GM21576 (cell line): ENCODE data around the gene KCNC1.

Source experiments
- ATAC-seq: cut with Tn5 transposase; IDR thresholded peaks from one replicate; pipeline ENCODE4 v1.9.1; 2021; ENCODE audit warnings: mild to moderate bottlenecking, moderate library complexity; ENCODE audit not compliant: unreplicated experiment

KCNC1 gene

GRCh38 chr11:17734418-17734911, at the start of gene KCNC1:
TSS of gene KCNC1 (plus strand) at chr11:17734781. CDS start at chr11:17736003, 1,222 bp downstream.
- ATAC-seq = no peak

- ATAC-seq = no peak
These were observed 48.2 kb upstream of the KCNC1 start for GRCh38 chr11:17686231-17686980.

- ATAC-seq = no peak
These were observed 46.5 kb upstream of the KCNC1 start for GRCh38 chr11:17687946-17688670.

- ATAC-seq = no peak
These were observed 43.0 kb upstream of the KCNC1 start for GRCh38 chr11:17691550-17691949.

GRCh38 chr11:17691976-17692375, 42.6 kb upstream of the KCNC1 start:
- ATAC-seq = no peak

DNA sequence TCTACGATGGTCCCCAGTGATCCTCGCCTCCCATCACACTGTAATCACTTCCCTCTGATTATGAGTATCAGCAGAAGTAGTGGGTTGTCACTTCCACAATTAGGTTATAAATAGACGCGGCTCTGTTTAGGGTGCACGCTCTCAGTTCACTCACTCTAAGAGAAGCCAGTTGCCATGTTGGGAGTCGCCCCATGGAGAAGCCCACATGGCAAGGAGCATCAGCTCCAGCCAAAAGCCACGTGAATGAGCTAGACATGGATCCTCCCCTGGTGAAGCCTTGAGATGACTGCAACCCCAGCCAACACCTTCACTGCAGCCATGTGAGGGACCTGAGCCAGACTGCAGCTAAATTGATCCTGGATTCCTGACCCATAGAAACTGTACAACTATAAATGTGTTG, 41.6 kb upstream of the KCNC1 start:
- ATAC-seq = no peak

DNA sequence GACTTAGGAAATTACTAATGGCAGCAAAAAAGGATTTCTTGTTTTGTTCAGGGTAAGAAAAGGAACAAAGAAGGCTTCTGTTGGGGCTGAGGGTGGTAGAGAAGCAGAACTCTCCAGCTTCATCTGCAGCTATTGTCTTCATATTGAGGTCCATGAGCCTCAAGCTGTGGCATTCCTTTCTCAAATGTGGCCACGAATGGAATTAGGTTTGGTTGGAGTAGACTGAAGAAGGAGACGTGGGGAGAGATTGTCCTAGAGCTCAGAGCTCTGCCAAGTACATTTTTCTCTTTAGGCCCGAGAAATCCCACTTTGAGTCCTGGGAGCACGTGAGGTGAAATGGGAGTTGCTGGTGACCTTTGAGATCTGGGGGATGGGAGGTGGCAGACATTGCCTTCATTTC, 41.0 kb upstream of the KCNC1 start:
- ATAC-seq = no peak

DNA sequence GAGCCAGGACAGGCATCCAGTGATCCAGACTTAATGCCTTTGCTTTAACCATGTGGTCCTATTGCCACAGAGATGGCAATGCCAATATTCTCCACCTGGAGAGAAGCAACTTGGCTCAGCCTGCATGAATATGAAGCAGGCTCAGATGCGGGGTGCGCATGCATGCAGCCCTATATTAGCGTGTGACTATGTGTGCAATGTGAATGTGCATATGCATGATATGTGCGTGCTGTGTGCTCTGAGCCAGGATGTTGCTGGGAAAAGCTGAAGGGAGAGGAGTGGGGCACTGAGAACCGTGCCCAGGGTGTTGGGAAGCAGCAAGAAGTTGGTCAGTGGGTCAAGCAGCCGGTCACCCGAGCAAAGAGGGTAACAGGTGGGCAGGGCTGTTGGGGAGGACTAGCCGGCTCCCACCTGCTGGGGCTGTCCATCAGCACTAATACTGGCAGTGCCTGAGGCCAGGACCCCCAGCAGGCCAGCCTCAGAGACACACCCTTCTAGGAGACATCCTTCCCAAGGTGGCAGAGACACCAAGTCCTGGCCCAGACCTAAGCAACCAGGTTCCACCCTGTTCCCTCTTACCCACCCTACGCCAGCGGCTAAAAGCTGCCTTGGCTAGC, 40.0 kb upstream of the KCNC1 start:
- no peak for ATAC-seq

DNA sequence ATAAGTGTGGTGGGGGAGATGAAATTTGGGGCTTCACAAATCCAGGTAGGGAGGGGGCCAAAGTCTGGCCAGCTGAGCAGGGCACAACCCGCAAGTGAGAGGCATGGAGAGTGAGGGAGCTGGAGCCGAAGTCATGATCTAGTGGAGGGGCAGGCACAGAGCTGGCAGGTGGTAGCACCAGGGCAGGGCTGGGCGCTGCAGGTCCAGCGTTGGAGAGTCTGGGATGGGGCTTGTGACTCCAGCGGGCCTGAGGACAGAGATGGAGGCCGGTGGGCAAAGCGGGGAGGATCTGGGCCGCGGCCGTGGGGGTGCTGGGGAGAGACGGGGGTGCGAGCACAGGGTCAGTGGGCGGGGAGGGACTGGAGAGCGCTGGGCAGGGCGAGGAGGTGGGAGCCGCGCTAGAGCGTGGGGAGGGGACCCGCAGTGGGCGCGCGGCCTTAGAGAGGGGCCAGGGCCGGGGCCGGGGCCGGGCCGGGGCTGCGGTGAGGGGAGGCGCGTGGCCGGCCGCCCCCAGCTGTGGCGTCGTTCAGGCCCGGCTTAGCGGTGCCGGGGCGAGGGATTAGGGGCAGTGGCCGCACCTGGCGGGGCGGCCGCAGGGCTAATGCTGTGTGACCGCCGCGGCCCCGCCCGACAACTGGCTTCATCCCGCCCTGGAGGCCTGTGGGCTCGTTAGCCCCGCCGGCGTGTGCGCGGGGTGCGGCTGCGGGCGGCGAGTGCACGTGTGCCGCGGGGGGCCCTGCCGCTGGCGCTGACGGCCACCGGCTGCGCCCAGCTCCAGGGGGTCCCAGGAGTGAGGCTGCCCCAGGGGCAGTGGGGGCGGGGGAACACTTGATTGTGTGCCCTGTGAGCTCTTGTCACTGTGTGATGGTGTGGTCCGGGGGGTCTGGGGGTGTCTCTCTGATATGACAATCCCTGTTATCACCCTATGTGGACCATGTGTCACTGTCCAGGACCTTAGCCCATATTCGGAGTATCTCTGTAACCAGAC, 38.8 kb upstream of the KCNC1 start:
- no peak for ATAC-seq

DNA sequence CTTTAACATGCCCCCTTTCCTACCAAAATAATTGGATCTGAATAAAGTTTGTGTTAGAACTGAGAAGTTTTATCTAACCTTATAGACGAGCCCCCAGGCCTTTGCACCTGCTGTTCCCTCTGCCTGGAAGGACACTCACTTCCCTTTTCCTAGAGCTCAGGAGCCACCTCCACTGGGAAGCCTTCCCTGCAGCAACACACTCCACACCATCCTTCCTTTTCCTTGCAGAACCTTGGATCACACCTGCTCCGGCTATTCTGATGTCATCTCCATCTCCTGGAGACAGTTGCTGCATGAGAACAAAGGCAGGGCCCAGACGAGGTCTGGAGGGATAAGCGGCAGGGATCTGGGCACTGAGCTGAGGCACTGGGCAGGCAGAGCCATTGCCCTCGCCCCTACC, 37.8 kb upstream of the KCNC1 start:
- no peak for ATAC-seq

DNA sequence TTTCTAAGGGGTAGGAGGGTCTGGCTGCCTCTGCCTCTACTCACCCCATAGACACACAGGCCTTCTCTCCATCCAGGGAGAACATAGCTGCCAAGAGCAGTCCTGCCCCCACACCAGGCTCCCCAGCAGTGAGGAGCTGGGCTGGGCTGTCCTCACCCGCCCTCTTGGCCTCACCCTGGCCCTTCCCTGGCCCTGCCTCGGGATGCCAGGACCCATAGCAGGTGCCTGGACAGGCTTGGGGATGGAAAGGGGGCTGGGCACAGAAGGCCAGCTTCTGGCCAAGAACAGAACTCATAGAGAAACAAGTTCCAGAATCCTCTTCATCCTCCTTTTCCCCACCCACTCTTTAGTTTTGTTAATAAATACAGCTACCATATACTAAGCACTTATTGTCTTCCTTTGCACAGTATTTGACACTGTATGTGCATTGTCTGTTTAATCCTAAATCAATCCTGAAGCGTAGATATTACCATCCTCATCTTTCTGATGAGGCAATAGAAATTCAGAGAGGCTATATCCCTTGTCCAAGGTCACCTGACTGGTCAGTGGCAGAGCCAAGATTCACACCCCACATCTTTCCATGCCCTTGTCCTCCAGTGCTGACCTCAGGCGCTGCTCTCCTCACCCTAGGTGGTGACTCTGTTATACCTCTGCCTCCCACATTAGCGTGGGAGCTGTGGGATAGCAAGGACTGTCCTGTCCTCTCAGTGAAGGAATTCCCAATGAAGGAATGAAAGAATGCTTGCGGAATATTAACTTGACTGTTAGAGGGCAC, 37.2 kb upstream of the KCNC1 start:
- no peak for ATAC-seq

- ATAC-seq = no peak
These were observed 35.1 kb upstream of the KCNC1 start for GRCh38 chr11:17699147-17700114.

DNA sequence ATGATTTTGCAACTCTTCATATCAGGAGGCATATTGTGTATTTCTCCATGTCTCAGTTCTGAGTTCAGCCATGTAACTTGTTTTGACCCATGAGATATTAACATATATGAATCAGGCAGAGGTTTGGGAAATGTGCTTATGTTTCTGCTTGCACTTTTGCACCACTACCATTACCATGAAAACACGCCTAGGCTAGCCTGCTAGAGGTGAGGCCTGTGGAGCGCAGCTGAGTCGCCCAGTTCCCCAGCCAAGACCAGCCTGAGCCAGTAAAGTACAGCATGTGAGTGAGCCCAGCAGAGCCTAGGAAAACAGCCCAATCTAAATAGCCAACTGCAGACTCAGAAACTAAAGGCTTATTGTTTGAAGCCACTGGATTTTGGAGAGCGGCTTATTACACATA, 33.6 kb upstream of the KCNC1 start:
- ATAC-seq = no peak

DNA sequence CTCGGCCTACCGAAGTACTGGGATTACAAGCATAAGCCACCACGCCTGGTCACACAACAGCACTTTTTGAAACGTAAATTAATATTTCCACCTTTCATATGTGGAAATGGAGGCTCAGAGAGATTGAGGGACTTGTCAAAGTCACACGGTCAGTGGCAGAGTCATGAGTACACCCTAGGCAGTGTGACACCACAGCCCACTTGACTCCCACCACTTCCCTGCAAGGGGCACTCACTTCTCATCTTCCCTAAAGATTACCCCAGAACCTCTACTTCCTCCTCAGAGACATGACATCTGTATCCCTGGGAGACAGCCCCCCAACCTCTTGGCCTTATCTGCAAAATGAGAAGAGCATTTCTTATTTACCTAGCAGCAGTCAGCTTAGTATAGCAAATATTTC, 31.7 kb upstream of the KCNC1 start:
- ATAC-seq = no peak

GRCh38 chr11:17703951-17704350, 30.6 kb upstream of the KCNC1 start:
- ATAC-seq = no peak

DNA sequence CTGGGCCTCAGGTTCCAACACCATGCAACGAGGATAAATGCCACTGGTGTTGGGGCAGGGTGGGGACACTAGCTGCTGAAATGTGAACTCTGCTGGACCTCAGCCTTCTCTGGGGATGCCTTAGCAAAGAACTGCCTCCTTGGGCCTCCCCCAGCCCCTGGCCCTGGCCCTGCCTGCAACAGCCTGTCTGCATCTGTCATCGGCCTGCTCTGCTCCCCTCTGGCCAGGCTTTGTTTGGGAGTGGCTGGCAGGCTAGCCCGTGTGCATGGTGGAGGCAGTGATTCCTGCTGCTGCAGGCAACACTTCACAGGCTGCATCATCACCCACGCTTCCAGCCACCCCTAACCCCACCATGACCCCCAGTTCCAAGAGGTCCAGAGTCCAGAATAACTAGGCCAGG, 26.8 kb upstream of the KCNC1 start:
- no peak for ATAC-seq

- no peak for ATAC-seq
These were observed 22.7 kb upstream of the KCNC1 start for GRCh38 chr11:17711836-17712235.

DNA sequence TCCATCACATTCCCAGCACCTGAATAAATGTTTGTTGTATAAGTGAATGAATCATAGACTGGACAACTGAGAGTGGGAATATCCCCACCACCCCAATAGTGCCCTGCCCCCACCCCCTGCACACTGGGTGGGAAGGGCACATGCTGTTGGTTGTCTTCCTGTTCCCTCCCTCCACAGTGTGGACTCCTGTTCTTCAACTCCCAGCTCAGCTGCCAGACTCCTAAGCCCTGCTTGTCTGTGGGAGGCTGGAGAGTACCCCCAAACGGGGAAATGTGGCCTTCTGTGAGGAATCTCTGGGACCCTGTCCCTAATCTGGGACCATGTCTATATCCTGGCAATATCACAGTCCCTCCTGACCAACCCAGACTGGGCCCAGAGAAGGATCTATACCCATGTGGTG, 20.7 kb upstream of the KCNC1 start:
- ATAC-seq = no peak

GRCh38 chr11:17714356-17714854, 20.2 kb upstream of the KCNC1 start:
- no peak for ATAC-seq
